Lower leg skin (tissue), 3 donors: ENCODE data around the gene AK8.

ENCODE experiments used
- CTCF ChIP-seq, 3 donors: fragments of 450-650 bp; IDR thresholded peaks; one replicate each; pipeline ENCODE4 v1.5.1; 2016; ENCODE audit warnings: antibody characterized with exemption in 3 of 3, mild to moderate bottlenecking in 3 of 3, moderate library complexity in 2 of 3
- POLR2A ChIP-seq, 2 donors: fragments of 450-650 bp; IDR thresholded peaks; one replicate each; pipeline ENCODE4 v1.6.1; 2016 to 2017; ENCODE audit warnings: antibody characterized with exemption in 2 of 2, mild to moderate bottlenecking in 1 of 2, moderate library complexity in 1 of 2

GRCh38 chr9:132894862-132895835 lies 17.1 kb upstream of the AK8 start:
- TF ChIP-seq POLR2A (IDR thresholded peaks at IDR 0.05) (no peak), CTCF (IDR thresholded peaks at IDR 0.05) (no peak)
